H9 (cell line): ENCODE results near the gene PIEZO2. TPM values are rescaled to one million over a fixed set of nuclear protein-coding genes. Genes with fewer than 3 reads are reported as not detected.

Experiments used
- DNase-seq: peaks from one replicate; pipeline ENCODE4 v3.0.0-alpha.2; 2017
- H2AFZ ChIP-seq: one replicate; pipeline ENCODE4 v1.6.1; 2013; ENCODE audit warnings: mild to moderate bottlenecking, low read length, control low read depth, moderate library complexity
- H2AK5ac ChIP-seq: 2 replicates; pipeline ENCODE4 v1.6.1; 2013; ENCODE audit warnings: low read length, control low read depth, mixed read lengths; ENCODE audit not compliant: insufficient read length
- H2BK120ac ChIP-seq: one replicate; pipeline ENCODE4 v1.6.1; 2013; ENCODE audit warnings: low read depth, mild to moderate bottlenecking, low read length, control low read depth, inconsistent platforms; ENCODE audit not compliant: poor library complexity, severe bottlenecking
- H2BK12ac ChIP-seq: 2 replicates; pipeline ENCODE4 v1.6.1; 2013; ENCODE audit warnings: low read length, control low read depth, mixed read lengths, low read depth; ENCODE audit not compliant: insufficient read length
- H2BK15ac ChIP-seq: 2 replicates; pipeline ENCODE4 v1.6.1; 2013; ENCODE audit warnings: low read depth, low read length, control low read depth
- H2BK20ac ChIP-seq: one replicate; pipeline ENCODE4 v1.6.1; 2013; ENCODE audit warnings: low read depth, mild to moderate bottlenecking, low read length, control low read depth, inconsistent platforms; ENCODE audit not compliant: poor library complexity, severe bottlenecking
- H2BK5ac ChIP-seq: 2 replicates; pipeline ENCODE4 v1.6.1; 2013; ENCODE audit warnings: low read length, control low read depth, mixed read lengths; ENCODE audit not compliant: insufficient read length
- H3K14ac ChIP-seq: 2 replicates; pipeline ENCODE4 v1.6.1; 2013; ENCODE audit warnings: low read length, control low read depth; ENCODE audit not compliant: insufficient read depth
- H3K18ac ChIP-seq: 2 replicates; pipeline ENCODE4 v1.6.1; 2013; ENCODE audit warnings: low read depth, mild to moderate bottlenecking, mixed read lengths, low read length, control low read depth; ENCODE audit not compliant: insufficient read length
- H3K23ac ChIP-seq: 2 replicates; pipeline ENCODE4 v1.6.1; 2013; ENCODE audit warnings: low read length, control low read depth, mixed read lengths, low read depth; ENCODE audit not compliant: insufficient read length
- H3K23me2 ChIP-seq: 2 replicates; pipeline ENCODE4 v1.6.1; 2013; ENCODE audit warnings: low read depth, mild to moderate bottlenecking, mixed read lengths, low read length, control low read depth; ENCODE audit not compliant: insufficient read length, poor library complexity, severe bottlenecking
- H3K27ac ChIP-seq: 2 replicates; pipeline ENCODE4 v1.5.1; 2013; ENCODE audit warnings: low read length, control low read depth, mixed read lengths, low read depth; ENCODE audit not compliant: insufficient read length
- H3K27me3 ChIP-seq: 2 replicates; pipeline ENCODE4 v1.6.1; 2013; ENCODE audit warnings: low read length, control low read depth, inconsistent platforms; ENCODE audit not compliant: insufficient read depth
- H3K4ac ChIP-seq: 2 replicates; pipeline ENCODE4 v1.6.1; 2013; ENCODE audit warnings: low read depth, mild to moderate bottlenecking, control low read depth, inconsistent platforms, low read length, moderate library complexity
- H3K4me1 ChIP-seq: 2 replicates; pipeline ENCODE4 v1.6.1; 2013; ENCODE audit warnings: low read length, control low read depth, inconsistent platforms; ENCODE audit not compliant: insufficient read depth
- H3K4me2 ChIP-seq: 2 replicates; pipeline ENCODE4 v1.6.1; 2013; ENCODE audit warnings: low read length, control low read depth, mixed read lengths; ENCODE audit not compliant: insufficient read length, insufficient read depth
- H3K56ac ChIP-seq: 2 replicates; pipeline ENCODE4 v1.6.1; 2013; ENCODE audit warnings: low read depth, mild to moderate bottlenecking, mixed read lengths, low read length, control low read depth; ENCODE audit not compliant: insufficient read length
- H3K79me1 ChIP-seq: 2 replicates; pipeline ENCODE4 v1.6.1; 2013; ENCODE audit warnings: low read depth, mild to moderate bottlenecking, moderate library complexity, low read length, control low read depth, inconsistent platforms; ENCODE audit not compliant: insufficient read depth, poor library complexity, severe bottlenecking
- H3K79me2 ChIP-seq: 2 replicates; pipeline ENCODE4 v1.6.1; 2013; ENCODE audit warnings: low read length, control low read depth, inconsistent platforms; ENCODE audit not compliant: insufficient read depth
- H3K9ac ChIP-seq: 2 replicates; pipeline ENCODE4 v1.6.1; 2013; ENCODE audit warnings: low read length, control low read depth, mixed read lengths; ENCODE audit not compliant: insufficient read length; ENCODE audit errors: extremely low read depth
- H3K9me3 ChIP-seq: one replicate; pipeline ENCODE4 v1.6.1; 2013; ENCODE audit warnings: low read depth, low read length, inconsistent platforms; ENCODE audit not compliant: control insufficient read depth
- H3T11ph ChIP-seq: one replicate; pipeline ENCODE4 v1.6.1; 2013; ENCODE audit warnings: mild to moderate bottlenecking, low read length, control low read depth, inconsistent platforms
- H4K20me1 ChIP-seq: one replicate; pipeline ENCODE4 v1.6.1; 2013; ENCODE audit not compliant: control insufficient read depth, insufficient read length, insufficient read depth
- H4K5ac ChIP-seq: 2 replicates; pipeline ENCODE4 v1.6.1; 2013; ENCODE audit warnings: low read depth, mild to moderate bottlenecking, mixed read lengths, low read length, control low read depth; ENCODE audit not compliant: insufficient read length
- H4K8ac ChIP-seq: replicated peaks from 2 replicates; pipeline ENCODE4 v1.6.1; 2013; ENCODE audit warnings: low read length, control low read depth, mixed read lengths, low read depth; ENCODE audit not compliant: insufficient read length
- H4K91ac ChIP-seq: 2 replicates; pipeline ENCODE4 v1.6.1; 2013; ENCODE audit warnings: low read depth, mild to moderate bottlenecking, moderate library complexity, mixed read lengths, low read length, control low read depth; ENCODE audit not compliant: insufficient read length
- H3K27ac Mint-ChIP-seq, 3 experiments: 2 replicates in 2 of 3; 3 replicates in 1 of 3; pipeline ENCODE4 v1.8.0; 2020 to 2021; ENCODE audit warnings: mixed read lengths in 3 of 3, mild to moderate bottlenecking in 1 of 3, moderate library complexity in 1 of 3
- H3K27me3 Mint-ChIP-seq: 2 replicates; pipeline ENCODE4 v1.8.0; 2021; ENCODE audit warnings: low read depth, mild to moderate bottlenecking, moderate library complexity, mixed read lengths
- H3K36me3 Mint-ChIP-seq, 3 experiments: 2 replicates in 2 of 3; 3 replicates in 1 of 3; pipeline ENCODE4 v1.8.0; 2020 to 2021; ENCODE audit warnings: low read depth in 3 of 3, mixed read lengths in 3 of 3; ENCODE audit not compliant: insufficient read depth in 1 of 3
- H3K4me1 Mint-ChIP-seq, 2 experiments: 2 replicates each; pipeline ENCODE4 v1.8.0; 2020; ENCODE audit warnings: mixed read lengths in 2 of 2
- H3K4me3 Mint-ChIP-seq, 2 experiments: 2 replicates in 1 of 2; 3 replicates in 1 of 2; pipeline ENCODE4 v1.8.0; 2020 to 2021; ENCODE audit warnings: mild to moderate bottlenecking in 2 of 2, mixed read lengths in 2 of 2, moderate library complexity in 1 of 2
- H3K9me3 Mint-ChIP-seq, 2 experiments: 2 replicates in 1 of 2; 3 replicates in 1 of 2; pipeline ENCODE4 v1.8.0; 2020; ENCODE audit warnings: mild to moderate bottlenecking in 2 of 2, mixed read lengths in 2 of 2, moderate library complexity in 1 of 2
- CTCF ChIP-seq: fragments of 200-600 bp; sonication (generic); conservative IDR thresholded peaks from 3 replicates; pipeline ENCODE4 v1.8.0; 2021; ENCODE audit warnings: antibody characterized with exemption, mild to moderate bottlenecking
- WGBS: extraction: QIAGEN DNeasy Blood & Tissue Kit; methylation state at CpG from one replicate; pipeline ENCODE4 v1.1.7; 2013; ENCODE audit warnings: missing lambda C conversion rate, low lambda C conversion rate, mixed read lengths; ENCODE audit not compliant: insufficient read length; ENCODE audit errors: extremely low coverage; 5-methylcytosine and 5-hydroxymethylcytosine counted together
- total RNA-seq: library from RNA; stranded (reverse); gene quantifications from 2 replicates; pipeline ENCODE4 v1.2.1, GENCODE V29; 2021

PIEZO2 gene
- total RNA-seq, 1 experiment from 2014 or later = 3.9 TPM

GRCh38 chr18:11095211-11095610, 54.2 kb downstream of the PIEZO2 start:
- Histone ChIP-seq H3K27ac (no peak overlapping the region), H3K23me2 (no peaks in the 10 kb centered on the region), H2BK12ac (no peak overlapping the region), H2BK5ac (no peak overlapping the region), H3K23ac (no peak overlapping the region), H4K8ac (no peak overlapping the region), H3T11ph (no peak overlapping the region), H4K20me1 (no peaks in the 10 kb centered on the region), H2AFZ (no peak overlapping the region), H2AK5ac (no peak overlapping the region), H4K91ac (no peak overlapping the region), H2BK15ac (no peak overlapping the region), H2BK120ac (no peak overlapping the region), H3K9ac (no peak overlapping the region), H3K4me1 (peaks cover 3% of the 10 kb centered on the region; the same call in 1 of the 2 replicates), H4K5ac (no peak overlapping the region), H3K14ac (no peak overlapping the region), H2BK20ac (no peak overlapping the region), H3K4me2 (no peak overlapping the region), H3K79me2 (no peaks in the 10 kb centered on the region), H3K27me3 (no peaks in the 10 kb centered on the region), H3K18ac (no peak overlapping the region), H3K9me3 (no peaks in the 10 kb centered on the region), H3K79me1 (no peaks in the 10 kb centered on the region), H3K4ac (no peak overlapping the region), H3K56ac (no peak overlapping the region)
- peaks cover 14 to 16% of the 10 kb centered on the region in 2 experiments for H3K4me1 Mint-ChIP-seq
- no peaks in the 10 kb centered on the region for H3K9me3 Mint-ChIP-seq
- TF ChIP-seq CTCF = no peak
- no peak for DNase-seq
- no peak overlapping the region; a peak in 1 of 7 replicates for H3K27ac Mint-ChIP-seq
- no peaks in the 10 kb centered on the region for H3K36me3 Mint-ChIP-seq
- H3K27me3 Mint-ChIP-seq = no peaks in the 10 kb centered on the region
- WGBS = no CpG with 5 or more reads among the region's 5 CpGs
- H3K4me3 Mint-ChIP-seq = no peak overlapping the region
